DMS79 (cell line): ENCODE results near the gene TWF2.

Experiments used
- DNase-seq: peaks from one replicate; lab custom pipeline; 2025; lab: John Stamatoyannopoulos, UW

TWF2 gene

GRCh38 chr3:52257911-52258310 lies 19.0 kb upstream of the TWF2 start:
- DNase-seq = no peak

- no peak for DNase-seq
These were observed 17.7 kb upstream of the TWF2 start for GRCh38 chr3:52256622-52257021.

- no peak for DNase-seq
These were observed 17.2 kb upstream of the TWF2 start for GRCh38 chr3:52256159-52256558.

GRCh38 chr3:52254608-52255007 lies 15.7 kb upstream of the TWF2 start:
- no peak for DNase-seq

GRCh38 chr3:52253314-52254304 lies 14.7 kb upstream of the TWF2 start:
- no peak for DNase-seq

- no peak for DNase-seq
These were observed 11.2 kb upstream of the TWF2 start for GRCh38 chr3:52250122-52250521.

- DNase-seq = no peak
These were observed 10.7 kb upstream of the TWF2 start for GRCh38 chr3:52249683-52250082.

- peak; percentile 41 for DNase-seq
These were observed 10.0 kb upstream of the TWF2 start for GRCh38 chr3:52248816-52249547.

- DNase-seq = no peak
These were observed 9.2 kb upstream of the TWF2 start for GRCh38 chr3:52248165-52248541.

GRCh38 chr3:52247409-52248164 lies 8.6 kb upstream of the TWF2 start:
- DNase-seq = no peak

- DNase-seq = no peak
These were observed 7.9 kb upstream of the TWF2 start for GRCh38 chr3:52246728-52247408.

- no peak for DNase-seq
These were observed 7.3 kb upstream of the TWF2 start for GRCh38 chr3:52246264-52246620.

- DNase-seq = no peak
These were observed 6.6 kb upstream of the TWF2 start, which contains the start of gene PPM1M for GRCh38 chr3:52245322-52246263. Gene PPM1M, plus strand, starts transcription at chr3:52245759. Its CDS starts 66 bp downstream, at chr3:52245825.

- DNase-seq = no peak
These were observed 5.1 kb upstream of the TWF2 start for GRCh38 chr3:52243791-52244628.

GRCh38 chr3:52242039-52242438 lies 3.1 kb upstream of the TWF2 start:
- DNase-seq = no peak

- DNase-seq = no peak
These were observed 2.0 kb upstream of the TWF2 start for GRCh38 chr3:52240886-52241370.

- no peak for DNase-seq
These were observed 1.3 kb upstream of the TWF2 start for GRCh38 chr3:52240059-52240885.

- no peak for DNase-seq
These were observed 681 bp downstream of the TWF2 start for GRCh38 chr3:52238193-52238760.
